WTC11 (cell line): ENCODE data around the gene TRPV6. TPM values are rescaled to one million over a fixed set of nuclear protein-coding genes. Genes with fewer than 3 reads are reported as not detected.

Experiments
- ATAC-seq: fragments of 200-7000 bp; cut with Tn5 transposase; 2 replicates; pipeline ENCODE4 v1.10.0; 2021; ENCODE audit warnings: mild to moderate bottlenecking, moderate library complexity
- CTCF ChIA-PET: fragments of 300-600 bp; sonication (Branson Sonifier 250); formaldehyde crosslinking; loops from one replicate; lab custom pipeline; 2021; ENCODE audit warnings: antibody characterized with exemption; lab: Charles Lee
- POLR2A ChIA-PET: fragments of 350-600 bp; sonication (Branson Sonifier 250); formaldehyde crosslinking; loops from one replicate; lab custom pipeline; 2021; ENCODE audit warnings: antibody characterized with exemption; lab: Charles Lee
- DNase-seq: peaks from one replicate; pipeline ENCODE4 v3.0.0; 2021; ENCODE audit warnings: low spot score
- H3K27ac Mint-ChIP-seq: 2 replicates; pipeline ENCODE4 v1.8.0; 2021; ENCODE audit warnings: mixed read lengths
- H3K27me3 Mint-ChIP-seq: 2 replicates; pipeline ENCODE4 v1.8.0; 2021; ENCODE audit warnings: low read depth, mild to moderate bottlenecking, moderate library complexity, mixed read lengths
- H3K36me3 Mint-ChIP-seq: 2 replicates; pipeline ENCODE4 v1.8.0; 2021; ENCODE audit warnings: mixed read lengths
- H3K4me1 Mint-ChIP-seq: 2 replicates; pipeline ENCODE4 v1.8.0; 2022; ENCODE audit warnings: mixed read lengths
- H3K4me3 Mint-ChIP-seq: 2 replicates; pipeline ENCODE4 v1.8.0; 2021; ENCODE audit warnings: mild to moderate bottlenecking, moderate library complexity, mixed read lengths
- H3K9me3 Mint-ChIP-seq: 2 replicates; pipeline ENCODE4 v1.8.0; 2021; ENCODE audit warnings: mixed read lengths
- ATF1 ChIP-seq: sonication (generic); formaldehyde crosslinking; IDR thresholded peaks from 2 replicates; pipeline ENCODE4 v1.8.1; 2023; ENCODE audit warnings: mild to moderate bottlenecking, moderate library complexity, missing genetic modification reagents
- ATF2 ChIP-seq: sonication (generic); formaldehyde crosslinking; IDR thresholded peaks from 2 replicates; pipeline ENCODE4 v1.8.1; 2022; ENCODE audit warnings: low read depth, missing genetic modification reagents, borderline replicate concordance
- CREB1 ChIP-seq: sonication (generic); formaldehyde crosslinking; IDR thresholded peaks from 2 replicates; pipeline ENCODE4 v1.8.0; 2023; ENCODE audit warnings: mild to moderate bottlenecking, missing genetic modification reagents
- CTCF ChIP-seq: fragments of 200-600 bp; IDR thresholded peaks from 2 replicates; pipeline ENCODE4 v1.8.0; 2022; ENCODE audit warnings: antibody characterized with exemption
- E2F1 ChIP-seq: sonication (generic); formaldehyde crosslinking; IDR thresholded peaks from 2 replicates; pipeline ENCODE4 v1.8.0; 2022; ENCODE audit warnings: mild to moderate bottlenecking, missing genetic modification reagents
- ERG ChIP-seq: fragments of 250-450 bp; sonication (Bioruptor Pico); IDR thresholded peaks from 2 replicates; pipeline ENCODE4 v1.8.0; 2021; ENCODE audit warnings: mild to moderate bottlenecking
- FOXK1 ChIP-seq: sonication (generic); formaldehyde crosslinking; IDR thresholded peaks from 2 replicates; pipeline ENCODE4 v1.8.0; 2022; ENCODE audit warnings: mild to moderate bottlenecking, moderate library complexity, missing genetic modification reagents
- FOXP1 ChIP-seq: sonication (generic); formaldehyde crosslinking; IDR thresholded peaks from 2 replicates; pipeline ENCODE4 v1.8.0; 2022; ENCODE audit warnings: missing genetic modification reagents, mild to moderate bottlenecking, moderate library complexity, borderline replicate concordance
- GABPB1 ChIP-seq: sonication (generic); formaldehyde crosslinking; IDR thresholded peaks from 2 replicates; pipeline ENCODE4 v1.8.1; 2023; ENCODE audit warnings: mild to moderate bottlenecking, missing genetic modification reagents
- KAT7 ChIP-seq: sonication (generic); formaldehyde crosslinking; IDR thresholded peaks from 2 replicates; pipeline ENCODE4 v1.8.1; 2023; ENCODE audit warnings: missing genetic modification reagents, mild to moderate bottlenecking, borderline replicate concordance
- NFYB ChIP-seq: sonication (generic); formaldehyde crosslinking; conservative IDR thresholded peaks from 2 replicates; pipeline ENCODE4 v1.8.0; 2022; ENCODE audit warnings: low read depth, missing genetic modification reagents
- NR3C1 ChIP-seq: sonication (generic); formaldehyde crosslinking; conservative IDR thresholded peaks from 2 replicates; pipeline ENCODE4 v1.8.1; 2023; ENCODE audit warnings: low read depth, mild to moderate bottlenecking, missing genetic modification reagents
- STAT6 ChIP-seq: sonication (generic); formaldehyde crosslinking; conservative IDR thresholded peaks from 2 replicates; pipeline ENCODE4 v1.8.1; 2023; ENCODE audit warnings: mild to moderate bottlenecking, low read depth, missing genetic modification reagents, moderate library complexity
- TEAD1 ChIP-seq: sonication (generic); formaldehyde crosslinking; IDR thresholded peaks from 2 replicates; pipeline ENCODE4 v1.8.0; 2022; ENCODE audit warnings: mild to moderate bottlenecking, missing genetic modification reagents
- ZNF121 ChIP-seq: sonication (generic); formaldehyde crosslinking; IDR thresholded peaks from 2 replicates; pipeline ENCODE4 v1.8.0; 2023; ENCODE audit warnings: missing genetic modification reagents
- ZNF281 ChIP-seq: sonication (generic); formaldehyde crosslinking; IDR thresholded peaks from 2 replicates; pipeline ENCODE4 v1.8.0; 2023; ENCODE audit warnings: mild to moderate bottlenecking, missing genetic modification reagents
- ZNF416 ChIP-seq: fragments of 250-450 bp; sonication (Bioruptor Pico); IDR thresholded peaks from 2 replicates; pipeline ENCODE4 v1.9.0; 2021; ENCODE audit warnings: mild to moderate bottlenecking, inconsistent platforms
- ZNF671 ChIP-seq: fragments of 250-450 bp; sonication (Bioruptor Pico); IDR thresholded peaks from 2 replicates; pipeline ENCODE4 v1.8.0; 2021; ENCODE audit warnings: mild to moderate bottlenecking
- ZSCAN18 ChIP-seq: fragments of 250-450 bp; sonication (Bioruptor Pico); IDR thresholded peaks from 2 replicates; pipeline ENCODE4 v2.1.2; 2022; ENCODE audit warnings: mild to moderate bottlenecking, moderate library complexity
- total RNA-seq: library from RNA; stranded (reverse); gene quantifications from 3 replicates; pipeline ENCODE4 v1.2.3, GENCODE V29; 2021

Gene TRPV6
- total RNA-seq, 1 experiment from 2014 or later, result 0.63 TPM

- TF ChIP-seq FOXK1 (CRISPR knock-in tag) (no peak), FOXP1 (CRISPR knock-in tag) (no peak), TEAD1 (CRISPR knock-in tag) (no peak), E2F1 (no peak), ATF2 (CRISPR knock-in tag) (no peak), ZNF671 (no peak)
Measured at GRCh38 chr7:142864980-142865747, 20.4 kb downstream of the TRPV6 start (continued).

GRCh38 chr7:142863891-142864685 is 21.5 kb downstream of the TRPV6 start:
- Mint-ChIP-seq H3K36me3 (no peaks in the 10 kb centered on the region), H3K4me1 (peaks cover 41% of the 10 kb centered on the region), H3K9me3 (no peaks in the 10 kb centered on the region), H3K4me3 (no peak overlapping the region), H3K27ac (no peak overlapping the region), H3K27me3 (no peaks in the 10 kb centered on the region; the same call in none of the 2 replicates)
- ChIA-PET POLR2A (interaction anchor here (0.6 kb wide), 1 partner anchor 50 kb away, joined by 7 read pairs; no protein-coding TSS in a partner anchor), CTCF (interaction anchor here (0.9 to 2.8 kb wide), 5 partner anchors 9 to 351 kb away, joined by 3 to 14 read pairs (median 5); partner anchors contain the start of gene EPHB6)
- DNase-seq (no peak), ATAC-seq (no peak)
- TF ChIP-seq ERG (CRISPR knock-in tag), result no peak
- no peak for TF ChIP-seq CREB1 (CRISPR knock-in tag)
- TF ChIP-seq ATF2 (CRISPR knock-in tag), result no peak
- TF ChIP-seq ZNF281, result no peak
- TF ChIP-seq ZSCAN18 (CRISPR knock-in tag), result no peak
- TF ChIP-seq NFYB (CRISPR knock-in tag), result no peak
- no peak for TF ChIP-seq KAT7 (CRISPR knock-in tag)
- no peak for TF ChIP-seq GABPB1 (CRISPR knock-in tag)
- no peak for TF ChIP-seq STAT6 (CRISPR knock-in tag)
- TF ChIP-seq NR3C1 (CRISPR knock-in tag), result no peak
- TF ChIP-seq CTCF, result no peak
- TF ChIP-seq ZNF416, result no peak
- TF ChIP-seq TEAD1 (CRISPR knock-in tag), result no peak
- TF ChIP-seq ZNF121 (CRISPR knock-in tag), result no peak
- TF ChIP-seq ATF1 (CRISPR knock-in tag), result no peak
